HG03521 (cell line): ENCODE data around the gene STK17A.
"Not testable (repeated sequence)": the region's sequence is repeated elsewhere in the genome, so short reads cannot be mapped to it uniquely, and the experiment has no call there.

Experiments used
- ATAC-seq: cut with Tn5 transposase; IDR thresholded peaks from one replicate; pipeline ENCODE4 v1.9.1; 2021; ENCODE audit warnings: mild to moderate bottlenecking, moderate library complexity; ENCODE audit not compliant: unreplicated experiment

The STK17A gene

DNA sequence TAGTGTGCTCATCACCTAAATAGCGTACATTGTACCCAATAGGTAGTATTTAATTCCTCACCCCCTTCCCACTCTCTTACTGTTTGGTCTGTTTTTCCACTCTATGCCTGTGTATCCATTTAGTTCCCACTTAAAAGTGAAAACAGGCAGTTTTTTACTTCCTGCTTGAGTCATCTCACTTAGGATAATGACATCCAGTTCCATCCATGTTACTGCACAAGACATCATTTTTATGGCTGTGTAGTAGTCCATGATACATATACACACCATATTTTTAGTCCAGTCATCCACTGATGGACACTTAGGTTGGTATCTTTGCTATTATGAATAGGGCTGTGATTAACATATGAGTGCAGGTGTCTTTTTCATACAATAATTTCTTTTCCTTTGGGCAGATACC is 10.1 kb downstream of the STK17A start:
- no peak for ATAC-seq

DNA sequence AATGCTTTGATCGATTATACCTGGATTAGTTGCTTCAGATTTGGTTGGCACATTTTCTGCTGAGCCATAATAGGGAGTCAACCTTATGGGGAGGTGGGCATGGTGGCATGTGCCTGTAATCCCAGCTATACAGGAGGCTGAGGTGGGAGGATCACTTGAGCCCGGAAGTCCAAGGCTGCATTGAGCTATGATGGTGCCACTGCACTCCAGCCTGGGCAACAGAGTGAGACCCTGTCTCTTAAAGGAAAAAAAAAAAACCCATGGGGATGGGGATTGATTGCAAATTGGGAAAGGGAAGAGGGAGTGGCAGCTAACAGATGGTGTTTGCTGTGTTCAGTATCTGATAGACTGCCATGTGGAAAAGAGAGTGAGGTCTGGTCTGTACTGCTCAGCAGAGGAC is 11.1 kb downstream of the STK17A start:
- no peak for ATAC-seq

DNA sequence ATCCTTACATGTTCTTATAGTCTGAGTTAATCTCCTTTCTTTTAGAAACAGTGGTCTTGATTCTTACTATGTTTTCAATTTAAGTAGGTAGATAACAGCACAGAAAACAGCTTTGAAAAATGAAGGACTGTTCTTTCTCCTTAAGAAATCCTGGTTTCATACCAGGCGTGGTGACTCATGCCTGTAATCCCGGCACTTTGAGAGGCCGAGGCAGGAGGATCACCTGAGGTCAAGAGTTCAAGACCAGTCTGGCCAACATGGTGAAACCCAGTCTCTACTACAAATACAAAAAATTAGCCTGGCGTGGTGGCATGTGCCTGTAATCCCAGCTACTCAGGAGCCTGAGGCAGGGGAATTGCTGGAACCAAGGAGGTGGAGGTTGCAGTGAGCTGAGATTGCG is 13.5 kb downstream of the STK17A start:
- ATAC-seq: not testable (repeated sequence)

- ATAC-seq: no peak
Measured at GRCh38 chr7:43600056-43600455, 17.1 kb downstream of the STK17A start.

- no peak for ATAC-seq
Measured at GRCh38 chr7:43602256-43602655, 19.3 kb downstream of the STK17A start.

- no peak for ATAC-seq
Measured at GRCh38 chr7:43604251-43604650, 21.3 kb downstream of the STK17A start.

- ATAC-seq: no peak
Measured at GRCh38 chr7:43609097-43609496, 26.2 kb downstream of the STK17A start.

GRCh38 chr7:43612128-43612527 is 29.2 kb downstream of the STK17A start:
- ATAC-seq: no peak

DNA sequence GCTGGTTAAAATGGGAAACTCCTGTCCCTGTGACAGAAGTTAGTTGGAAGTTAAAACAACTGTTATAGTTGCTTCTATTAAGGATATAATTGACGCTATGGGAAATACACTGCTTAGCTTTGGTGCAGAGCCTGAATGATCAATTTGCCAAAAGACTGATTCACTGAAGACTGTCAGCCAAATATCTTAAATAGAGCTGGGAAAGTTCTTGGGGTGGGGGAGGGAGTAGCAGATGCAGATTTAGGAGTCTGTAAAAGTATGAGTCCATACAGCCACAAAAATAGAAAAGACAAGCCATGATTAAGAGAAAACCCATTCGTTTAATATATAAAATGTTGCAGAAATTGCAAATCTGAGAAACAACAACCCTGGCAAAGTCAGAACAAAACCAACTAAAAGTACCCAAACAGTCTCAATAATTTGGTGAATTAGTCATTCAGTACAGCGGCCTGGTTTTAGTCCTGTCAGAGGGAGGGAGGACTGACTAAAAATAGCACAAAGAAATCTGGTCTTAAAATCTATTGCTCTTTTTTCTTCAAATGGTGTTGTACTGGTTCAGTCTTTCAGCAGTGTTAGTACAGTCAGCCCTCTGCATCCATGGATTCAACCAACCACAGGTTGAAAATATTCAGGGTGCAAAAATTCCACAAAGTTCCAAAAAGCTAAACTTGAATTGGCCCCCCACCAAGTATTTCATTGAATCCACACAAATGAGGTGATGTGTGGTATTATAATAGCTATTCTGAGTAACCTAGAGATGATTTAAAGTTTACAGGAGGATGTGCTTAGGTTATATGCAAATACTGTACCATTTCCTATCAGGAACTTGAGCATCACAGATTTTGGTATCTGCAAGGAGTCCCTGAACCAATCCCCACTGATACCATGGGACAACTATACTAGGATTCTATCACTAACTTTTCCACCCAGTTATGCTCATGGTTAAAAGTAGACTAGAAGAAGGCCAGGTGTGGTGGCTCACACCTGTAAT is 30.0 kb downstream of the STK17A start:
- peak; percentile 44 for ATAC-seq

GRCh38 chr7:43615558-43616145 is 32.7 kb downstream of the STK17A start:
- ATAC-seq: no peak

DNA sequence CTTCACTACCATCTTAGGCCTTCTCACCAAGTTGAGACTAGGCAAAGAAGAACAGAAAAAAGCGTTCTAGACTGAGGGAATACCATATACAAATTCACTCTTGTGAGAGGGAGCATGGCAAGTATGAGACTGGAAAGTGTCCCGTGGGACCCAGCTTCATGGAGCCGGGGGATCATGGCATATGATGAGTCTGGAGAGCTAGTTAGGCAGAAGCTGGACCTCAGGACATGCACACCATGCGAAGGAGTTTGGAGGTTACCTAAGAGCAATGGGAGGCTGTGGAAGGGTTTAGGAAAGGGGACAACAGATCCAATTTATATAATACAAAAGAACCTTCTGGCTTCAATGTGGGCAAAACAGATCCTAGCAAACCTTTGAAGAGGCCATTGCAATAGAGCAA is 34.1 kb downstream of the STK17A start:
- no peak for ATAC-seq

DNA sequence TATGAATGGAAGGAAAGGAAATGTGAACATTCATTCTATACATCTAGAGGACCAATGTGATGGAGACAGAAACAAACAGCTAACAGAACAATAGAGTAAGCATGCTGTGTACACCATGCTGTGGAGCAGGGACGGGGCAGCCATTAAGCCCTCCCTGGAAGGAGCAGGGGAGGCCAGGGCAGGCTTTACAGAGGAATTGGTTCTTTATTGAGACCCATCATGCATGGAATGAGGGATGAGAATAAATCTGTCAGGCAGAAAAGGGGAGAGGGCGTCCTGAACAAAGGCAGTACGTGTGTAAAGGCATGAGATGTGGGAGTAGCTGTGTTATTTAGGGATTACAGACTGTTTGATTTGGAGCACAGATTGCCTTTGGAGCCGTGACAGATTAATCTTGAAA is 35.2 kb downstream of the STK17A start:
- no peak for ATAC-seq

DNA sequence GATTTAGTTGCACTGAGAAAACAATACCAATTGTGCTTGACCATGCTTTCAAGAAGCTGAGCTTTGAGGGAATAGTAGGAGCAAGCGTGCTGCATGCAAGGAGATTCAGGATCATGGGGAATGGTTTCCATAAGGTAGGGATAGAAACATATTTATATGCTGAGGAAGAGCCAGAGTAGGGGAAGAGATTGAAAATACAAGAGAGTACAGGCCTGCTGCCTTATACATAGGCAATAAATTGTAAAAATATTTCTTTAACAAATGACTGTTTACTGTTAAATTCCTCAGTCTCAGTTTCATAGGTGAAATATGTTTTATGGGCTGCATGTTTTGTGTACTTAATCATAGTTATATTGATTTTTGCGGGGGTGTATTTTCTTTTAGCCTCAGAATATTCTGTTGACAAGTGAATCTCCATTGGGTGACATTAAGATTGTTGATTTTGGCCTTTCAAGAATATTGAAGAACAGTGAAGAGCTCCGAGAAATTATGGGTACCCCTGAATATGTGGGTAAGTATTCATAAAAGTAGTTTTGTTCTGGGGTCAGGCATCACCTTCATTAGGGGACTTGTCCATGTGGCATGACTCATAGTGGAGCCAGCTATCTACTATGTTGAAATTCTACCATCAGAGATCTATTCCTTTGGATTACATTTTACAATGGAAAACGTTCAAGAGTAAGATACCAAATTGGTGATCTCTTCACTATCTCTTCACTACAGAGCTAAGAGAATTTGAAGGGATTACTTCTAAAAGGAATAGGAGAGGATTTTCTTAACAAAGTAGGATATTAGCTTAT is 36.5 kb downstream of the STK17A start:
- no peak for ATAC-seq

GRCh38 chr7:43621729-43622448 is 39.0 kb downstream of the STK17A start:
- no peak for ATAC-seq

DNA sequence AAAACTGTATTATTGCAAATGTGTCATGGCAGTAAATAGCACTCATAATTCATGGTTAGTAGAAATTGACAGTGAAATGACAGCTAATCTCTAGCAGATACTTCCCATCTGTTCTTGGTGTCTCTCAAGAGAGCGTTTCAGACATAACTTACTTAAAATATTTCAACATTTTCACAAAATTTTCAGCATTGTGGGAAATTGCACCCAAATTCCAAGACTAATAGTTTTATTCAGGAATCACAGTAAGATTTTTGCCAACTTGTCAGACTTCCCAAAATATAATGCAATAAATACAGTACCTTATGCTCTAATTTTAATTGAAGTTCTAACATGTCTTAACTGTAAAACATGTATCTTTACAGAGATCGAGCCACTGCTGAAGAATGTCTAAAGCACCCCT is 41.2 kb downstream of the STK17A start:
- no peak for ATAC-seq

GRCh38 chr7:43625453-43625852 is 42.5 kb downstream of the STK17A start:
- ATAC-seq: no peak

GRCh38 chr7:43625980-43626379 is 43.1 kb downstream of the STK17A start:
- no peak for ATAC-seq

- ATAC-seq: no peak
Measured at GRCh38 chr7:43626695-43627094, 43.8 kb downstream of the STK17A start.

GRCh38 chr7:43627798-43628197 is 44.9 kb downstream of the STK17A start:
- not testable (repeated sequence) for ATAC-seq

DNA sequence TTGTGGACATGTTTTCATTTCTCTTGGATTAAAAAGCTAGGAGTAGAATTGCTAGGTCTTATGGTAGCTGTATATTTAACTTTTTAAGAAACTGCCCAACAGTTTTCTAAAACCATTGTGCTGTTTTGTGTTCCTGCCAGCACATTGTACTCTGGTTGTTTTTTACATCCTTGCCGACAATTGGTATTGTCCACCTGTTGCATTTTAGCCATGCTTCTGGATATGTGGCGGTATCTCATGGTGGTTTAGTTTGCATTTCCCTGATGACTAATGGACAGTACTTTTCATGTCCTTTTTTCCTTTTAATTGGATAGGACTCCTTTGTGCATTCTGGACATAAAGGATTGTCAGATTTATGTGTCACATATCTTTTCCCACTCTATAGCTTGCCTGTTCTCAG is 45.5 kb downstream of the STK17A start:
- no peak for ATAC-seq

- ATAC-seq: no peak
Measured at GRCh38 chr7:43629857-43630256, 46.9 kb downstream of the STK17A start.
